KOPT-K1 (cell line): ENCODE measurements around the gene LILRA1.
"Not testable (repeated sequence)": the region's sequence is repeated elsewhere in the genome, so short reads cannot be mapped to it uniquely, and the experiment has no call there.

ENCODE experiments used
- H3K27ac ChIP-seq: fragments of 200-600 bp; sonication (generic); 2 replicates; pipeline ENCODE4 v1.5.1; 2016; ENCODE audit warnings: antibody characterized with exemption, mild to moderate bottlenecking, low read depth, low read length; ENCODE audit not compliant: poor library complexity, severe bottlenecking
- H3K36me3 ChIP-seq: fragments of 200-600 bp; sonication (generic); 2 replicates; pipeline ENCODE4 v1.5.1; 2017; ENCODE audit warnings: antibody characterized with exemption, mild to moderate bottlenecking, low read length, moderate library complexity; ENCODE audit not compliant: insufficient read depth
- H3K9me3 ChIP-seq: fragments of 200-600 bp; sonication (generic); 2 replicates; pipeline ENCODE4 v1.5.1; 2017; ENCODE audit warnings: antibody characterized with exemption, low read length, mild to moderate bottlenecking; ENCODE audit not compliant: insufficient read depth, poor library complexity, severe bottlenecking

LILRA1 gene

DNA sequence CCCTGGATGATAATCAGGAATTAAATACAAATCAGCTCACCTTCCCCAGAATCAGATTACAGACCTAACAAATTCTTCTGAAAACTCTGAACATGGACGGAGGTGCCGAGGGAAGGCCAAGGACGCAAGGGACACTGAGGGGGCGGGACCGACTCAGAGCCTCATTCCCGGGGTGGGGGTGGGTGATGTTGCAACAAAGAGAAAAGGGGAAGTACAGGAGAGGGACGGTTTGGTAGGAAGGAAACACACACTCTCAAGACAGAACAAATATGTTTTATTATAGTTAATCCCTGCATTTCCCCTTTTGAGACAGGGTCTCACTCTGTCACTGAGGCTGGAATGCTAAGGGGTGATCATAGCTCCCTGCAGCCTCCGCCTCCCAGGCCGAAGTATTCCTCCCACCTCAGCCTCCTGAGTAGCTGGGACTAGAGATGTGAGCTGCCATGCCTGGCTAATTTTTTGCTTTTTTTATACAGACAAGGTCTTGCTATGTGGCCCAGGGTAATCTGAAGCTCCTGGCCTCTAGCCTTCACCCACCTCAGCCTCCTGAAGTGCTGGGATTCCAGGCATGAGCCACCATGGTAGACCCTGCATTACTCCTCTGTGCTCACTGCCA is 20.6 kb upstream of the LILRA1 start:
- H3K27ac ChIP-seq: no peak overlapping the region
- H3K36me3 ChIP-seq: no peaks in the 10 kb centered on the region
- no peaks in the 10 kb centered on the region for H3K9me3 ChIP-seq

DNA sequence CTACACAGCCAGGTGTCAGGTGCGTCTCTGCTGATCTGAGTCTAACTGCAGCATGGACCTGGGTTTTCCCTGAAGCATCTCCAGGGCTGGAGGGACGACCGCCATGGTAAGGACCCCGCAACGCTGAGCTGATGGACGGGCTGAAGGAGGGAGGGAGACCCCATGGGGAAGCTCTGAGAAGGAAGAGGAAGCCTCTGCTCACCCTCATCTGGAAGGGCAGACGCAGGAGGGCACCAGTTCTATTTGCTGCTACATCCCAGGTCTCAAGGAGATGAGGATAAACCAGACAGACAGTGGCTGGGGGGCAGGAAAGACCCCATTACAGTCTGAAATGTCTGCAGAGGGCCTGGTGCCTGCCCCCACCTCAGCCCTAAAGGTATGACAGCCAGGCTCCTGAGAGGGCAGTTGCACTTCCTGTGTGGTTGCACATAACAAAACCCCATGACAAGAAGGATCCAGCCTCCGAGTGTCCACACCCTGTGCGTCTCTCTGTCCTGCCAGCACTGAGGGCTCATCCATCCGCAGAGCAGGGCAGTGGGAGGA is 20.0 kb upstream of the LILRA1 start, which contains the start of gene LILRA2:
TSS of gene LILRA2 (plus strand) at position 461 of the 543 bp plus-strand sequence. CDS start 89 bp downstream, outside the sequence.
- H3K27ac ChIP-seq: no peak within 1 kb of the TSS
- H3K9me3 ChIP-seq: no peaks in the 10 kb centered on the region
- H3K36me3 ChIP-seq: no peaks in the 10 kb centered on the region

DNA sequence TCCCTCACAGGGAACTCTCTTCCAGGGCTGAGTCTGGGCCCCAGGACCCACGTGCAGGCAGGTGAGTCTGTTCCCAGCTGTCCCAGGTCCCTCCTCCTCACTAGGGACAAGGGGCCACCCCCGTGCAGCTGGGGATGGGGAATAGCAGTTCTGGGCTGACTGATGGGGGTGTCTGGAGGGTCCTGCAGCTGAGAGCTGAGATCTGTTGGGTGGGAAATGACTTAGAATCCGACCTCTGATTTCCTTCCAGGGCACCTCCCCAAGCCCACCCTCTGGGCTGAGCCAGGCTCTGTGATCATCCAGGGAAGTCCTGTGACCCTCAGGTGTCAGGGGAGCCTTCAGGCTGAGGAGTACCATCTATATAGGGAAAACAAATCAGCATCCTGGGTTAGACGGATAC is 19.4 kb upstream of the LILRA1 start:
- H3K36me3 ChIP-seq: no peaks in the 10 kb centered on the region
- no peak overlapping the region for H3K27ac ChIP-seq
- H3K9me3 ChIP-seq: no peaks in the 10 kb centered on the region

DNA sequence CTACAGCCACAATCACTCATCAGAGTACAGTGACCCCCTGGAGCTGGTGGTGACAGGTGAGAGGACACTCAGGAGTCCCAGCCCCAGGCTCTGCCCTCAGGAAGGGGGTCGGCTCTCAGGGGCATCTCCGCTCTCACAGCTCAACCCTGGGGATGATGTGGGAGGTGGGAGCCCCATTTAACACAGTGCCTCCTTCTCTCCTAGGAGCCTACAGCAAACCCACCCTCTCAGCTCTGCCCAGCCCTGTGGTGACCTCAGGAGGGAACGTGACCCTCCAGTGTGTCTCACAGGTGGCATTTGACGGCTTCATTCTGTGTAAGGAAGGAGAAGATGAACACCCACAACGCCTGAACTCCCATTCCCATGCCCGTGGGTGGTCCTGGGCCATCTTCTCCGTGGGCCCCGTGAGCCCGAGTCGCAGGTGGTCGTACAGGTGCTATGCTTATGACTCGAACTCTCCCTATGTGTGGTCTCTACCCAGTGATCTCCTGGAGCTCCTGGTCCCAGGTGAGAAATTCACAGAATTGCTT is 18.8 kb upstream of the LILRA1 start:
- Histone ChIP-seq H3K9me3 (no peaks in the 10 kb centered on the region), H3K27ac (no peak overlapping the region)

DNA sequence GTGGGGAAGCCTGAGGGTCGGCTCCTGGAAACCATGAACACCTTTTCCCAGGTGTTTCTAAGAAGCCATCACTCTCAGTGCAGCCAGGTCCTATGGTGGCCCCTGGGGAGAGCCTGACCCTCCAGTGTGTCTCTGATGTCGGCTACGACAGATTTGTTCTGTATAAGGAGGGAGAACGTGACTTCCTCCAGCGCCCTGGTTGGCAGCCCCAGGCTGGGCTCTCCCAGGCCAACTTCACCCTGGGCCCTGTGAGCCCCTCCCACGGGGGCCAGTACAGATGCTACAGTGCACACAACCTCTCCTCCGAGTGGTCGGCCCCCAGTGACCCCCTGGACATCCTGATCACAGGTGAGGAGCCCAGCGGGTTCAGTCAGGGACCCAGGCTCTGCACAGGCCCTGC is 18.2 kb upstream of the LILRA1 start:
- not testable (repeated sequence) for H3K36me3 ChIP-seq, H3K9me3 ChIP-seq, H3K27ac ChIP-seq

More for the DNA sequence above, 18.8 kb upstream of the LILRA1 start:
- H3K36me3 ChIP-seq: no peaks in the 10 kb centered on the region

- Histone ChIP-seq H3K36me3 (no peaks in the 10 kb centered on the region), H3K9me3 (no peaks in the 10 kb centered on the region), H3K27ac (no peak overlapping the region)
Observed at GRCh38 chr19:54576411-54576976, 16.9 kb upstream of the LILRA1 start.

GRCh38 chr19:54577334-54577733 is 16.1 kb upstream of the LILRA1 start:
- no peaks in the 10 kb centered on the region for H3K36me3 ChIP-seq
- H3K9me3 ChIP-seq: no peaks in the 10 kb centered on the region
- no peak overlapping the region for H3K27ac ChIP-seq

DNA sequence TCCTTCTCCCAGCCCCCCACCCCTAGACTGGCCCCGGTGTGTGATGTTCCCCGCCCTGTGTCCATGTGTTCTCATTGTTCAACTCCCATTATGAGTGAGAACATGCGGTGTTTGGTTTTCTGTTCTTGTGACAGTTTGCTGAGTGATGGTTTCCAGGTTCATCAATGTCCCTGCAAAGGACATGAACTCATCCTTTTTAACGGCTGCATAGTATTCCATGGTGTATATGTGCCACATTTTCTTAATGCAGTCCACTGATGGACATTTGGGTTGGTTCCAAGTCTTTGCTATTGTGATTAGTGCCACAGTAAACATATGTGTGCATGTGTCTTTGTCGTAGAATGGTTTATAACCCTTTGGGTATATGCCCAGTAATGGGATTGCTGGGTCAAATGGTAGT is 15.2 kb upstream of the LILRA1 start:
- not testable (repeated sequence) for H3K27ac ChIP-seq, H3K36me3 ChIP-seq, H3K9me3 ChIP-seq

DNA sequence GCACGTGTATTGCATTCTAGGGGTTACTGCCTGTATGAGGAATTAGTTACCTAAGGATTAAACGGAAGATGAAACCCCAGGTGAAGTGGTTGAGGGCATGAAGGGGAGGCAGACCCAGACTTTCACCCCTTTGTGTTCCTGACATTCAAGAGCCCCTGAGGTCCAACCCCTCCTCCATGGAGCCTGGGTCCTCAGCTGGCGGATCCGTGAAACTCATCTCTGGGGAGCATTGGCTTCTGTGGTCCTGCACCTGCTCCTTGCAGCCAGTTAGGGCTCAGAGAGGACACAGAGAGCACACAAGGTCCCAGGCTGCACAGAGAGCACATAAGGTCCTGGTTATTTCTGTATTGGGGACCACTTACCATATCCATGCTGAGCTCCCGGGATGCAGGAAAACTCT is 7.0 kb upstream of the LILRA1 start:
- Histone ChIP-seq H3K9me3 (no peaks in the 10 kb centered on the region), H3K27ac (no peak overlapping the region), H3K36me3 (no peaks in the 10 kb centered on the region)

GRCh38 chr19:54587026-54587425 is 6.4 kb upstream of the LILRA1 start:
- no peaks in the 10 kb centered on the region for H3K9me3 ChIP-seq

DNA sequence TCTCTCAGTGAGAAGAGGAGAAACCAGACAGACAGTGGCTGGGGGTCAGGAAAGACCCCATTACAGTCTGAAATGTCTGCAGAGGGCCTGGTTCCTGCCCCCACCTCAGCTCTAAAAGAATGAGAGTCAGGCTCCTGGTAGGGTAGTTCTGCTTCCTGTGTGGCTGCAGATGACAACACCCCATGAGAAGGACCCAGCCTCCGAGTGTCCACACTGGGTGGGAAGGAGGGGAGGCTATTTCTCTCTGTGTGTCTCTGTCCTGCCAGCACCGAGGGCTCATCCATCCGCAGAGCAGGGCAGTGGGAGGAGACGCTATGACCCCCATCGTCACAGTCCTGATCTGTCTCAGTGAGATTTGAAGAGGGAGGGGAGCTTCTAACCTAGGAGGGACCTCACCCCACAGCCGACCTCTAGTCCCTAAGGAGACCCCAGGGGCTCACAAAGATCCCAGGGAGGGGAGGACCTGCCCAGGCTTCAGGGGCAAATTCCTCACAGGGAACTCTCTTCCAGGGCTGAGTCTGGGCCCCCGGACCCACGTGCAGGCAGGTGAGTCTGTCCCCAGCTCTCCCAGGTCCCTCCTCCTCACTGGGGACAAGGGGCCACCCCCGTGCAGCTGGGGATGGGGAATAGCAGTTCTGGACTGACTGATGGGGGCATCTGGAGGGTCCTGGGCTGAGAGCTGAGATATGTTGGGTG is 647 bp downstream of the LILRA1 start:
- not testable (repeated sequence) for H3K36me3 ChIP-seq, H3K27ac ChIP-seq, H3K9me3 ChIP-seq

More at GRCh38 chr19:54587026-54587425, 6.4 kb upstream of the LILRA1 start:
- Histone ChIP-seq H3K36me3 (no peaks in the 10 kb centered on the region), H3K27ac (no peak overlapping the region)

DNA sequence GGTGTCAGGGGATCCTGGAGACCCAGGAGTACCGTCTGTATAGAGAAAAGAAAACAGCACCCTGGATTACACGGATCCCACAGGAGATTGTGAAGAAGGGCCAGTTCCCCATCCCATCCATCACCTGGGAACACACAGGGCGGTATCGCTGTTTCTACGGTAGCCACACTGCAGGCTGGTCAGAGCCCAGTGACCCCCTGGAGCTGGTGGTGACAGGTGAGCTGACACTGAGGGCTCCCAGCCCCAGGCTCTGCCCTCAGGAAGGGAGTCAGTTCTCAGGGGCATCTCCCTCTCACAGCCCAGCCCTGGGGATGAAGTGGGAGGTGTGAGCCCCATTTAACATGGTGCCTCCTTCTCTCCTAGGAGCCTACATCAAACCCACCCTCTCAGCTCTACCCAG is 1.3 kb downstream of the LILRA1 start:
- no peak overlapping the region for H3K27ac ChIP-seq
- no peaks in the 10 kb centered on the region for H3K9me3 ChIP-seq
- H3K36me3 ChIP-seq: no peaks in the 10 kb centered on the region

DNA sequence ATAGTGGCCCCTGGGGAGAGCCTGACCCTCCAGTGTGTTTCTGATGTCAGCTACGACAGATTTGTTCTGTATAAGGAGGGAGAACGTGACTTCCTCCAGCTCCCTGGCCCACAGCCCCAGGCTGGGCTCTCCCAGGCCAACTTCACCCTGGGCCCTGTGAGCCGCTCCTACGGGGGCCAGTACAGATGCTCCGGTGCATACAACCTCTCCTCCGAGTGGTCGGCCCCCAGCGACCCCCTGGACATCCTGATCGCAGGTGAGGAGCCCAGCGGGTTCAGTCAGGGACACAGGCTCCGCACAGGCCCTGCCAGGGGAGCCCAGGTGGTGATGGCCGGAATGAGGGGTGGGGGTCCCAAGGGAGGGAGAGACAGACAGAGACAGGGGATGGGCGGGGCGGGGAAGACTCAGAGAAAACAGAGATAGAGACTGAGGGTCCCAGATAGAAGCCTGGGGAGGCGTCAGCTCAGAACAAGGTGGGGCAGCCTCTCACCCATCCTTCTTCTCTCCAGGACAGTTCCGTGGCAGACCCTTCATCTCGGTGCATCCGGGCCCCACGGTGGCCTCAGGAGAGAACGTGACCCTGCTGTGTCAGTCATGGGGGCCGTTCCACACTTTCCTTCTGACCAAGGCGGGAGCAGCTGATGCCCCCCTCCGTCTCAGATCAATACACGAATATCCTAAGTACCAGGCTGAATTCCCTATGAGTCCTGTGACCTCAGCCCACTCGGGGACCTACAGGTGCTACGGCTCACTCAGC is 2.4 kb downstream of the LILRA1 start:
- H3K36me3 ChIP-seq, H3K9me3 ChIP-seq, H3K27ac ChIP-seq: not testable (repeated sequence)

DNA sequence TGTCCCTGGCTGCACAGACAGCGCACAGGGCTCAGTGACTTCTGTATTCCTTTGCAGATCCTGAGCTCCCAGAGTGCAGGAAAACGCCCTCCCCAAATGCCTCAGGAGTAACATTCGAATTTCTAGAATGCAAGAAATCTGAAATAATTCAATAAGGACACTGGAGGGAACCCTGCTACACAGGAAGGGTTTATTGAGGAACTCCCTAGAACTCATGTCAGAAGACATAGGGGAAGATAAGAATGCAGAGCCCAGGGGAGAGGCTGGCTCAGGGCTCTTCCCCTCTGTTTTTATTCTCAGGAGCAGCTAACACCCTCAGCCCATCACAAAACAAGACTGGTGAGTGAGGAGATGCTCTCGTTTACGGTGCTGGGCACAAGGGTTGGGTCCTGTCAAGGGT is 6.8 kb downstream of the LILRA1 start:
- Histone ChIP-seq H3K9me3 (peaks cover 9% of the 10 kb centered on the region), H3K27ac (no peak overlapping the region), H3K36me3 (no peaks in the 10 kb centered on the region)

DNA sequence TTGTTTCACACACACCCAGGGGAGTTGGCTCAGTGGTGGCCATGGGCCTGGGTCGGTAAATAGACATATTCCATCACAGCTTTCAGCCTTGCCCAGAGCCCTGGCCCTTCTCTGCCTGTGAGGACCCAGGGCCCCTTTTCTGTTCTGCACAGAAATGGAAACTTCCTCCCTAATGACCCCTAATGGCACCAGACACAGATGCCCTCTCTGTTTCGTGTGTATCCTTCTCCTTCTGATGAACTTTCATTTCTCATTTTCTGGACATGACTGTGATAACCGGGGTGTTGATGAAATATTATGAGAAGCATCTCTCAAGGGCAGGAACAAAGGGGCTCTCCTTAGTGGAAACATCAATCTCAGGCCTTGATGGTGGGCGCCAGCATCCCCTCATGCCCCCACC is 12.8 kb downstream of the LILRA1 start:
- H3K27ac ChIP-seq: no peak overlapping the region
- H3K36me3 ChIP-seq: no peaks in the 10 kb centered on the region
- peaks cover 20% of the 10 kb centered on the region for H3K9me3 ChIP-seq
